ENCODE results near the gene SLC25A44.
A peak's percentile ranks its signal among the peaks of the same experiment; 100 is the strongest.
"Not testable (repeated sequence)": the region's sequence is repeated elsewhere in the genome, so short reads cannot be mapped to it uniquely, and the experiment has no call there.

SLC25A44 gene

GRCh38 chr1:156204686-156205085 lies 10.8 kb downstream of the SLC25A44 start:
- DNase-seq (ENCODE audit: low spot score) = no peak

GRCh38 chr1:156211243-156211642 lies 17.3 kb downstream of the SLC25A44 start:
- no peak for DNase-seq (ENCODE audit: low spot score)

GRCh38 chr1:156212130-156212529 lies 18.2 kb downstream of the SLC25A44 start:
- DNase-seq (ENCODE audit: low spot score) = no peak

GRCh38 chr1:156212833-156213643 lies 19.1 kb downstream of the SLC25A44 start, which contains the start of gene PMF1:
Gene PMF1 (plus strand): TSS chr1:156213007. CDS start chr1:156213016, 9 bp downstream.
- DNase-seq (ENCODE audit: low spot score) = peak; percentile 98

- DNase-seq (ENCODE audit: low spot score) = no peak
Observed at GRCh38 chr1:156213644-156213966, 19.7 kb downstream of the SLC25A44 start.

GRCh38 chr1:156214024-156214748 lies 20.3 kb downstream of the SLC25A44 start:
- DNase-seq (ENCODE audit: low spot score) = no peak

GRCh38 chr1:156216361-156217086 lies 22.6 kb downstream of the SLC25A44 start:
- not testable (repeated sequence) for DNase-seq (ENCODE audit: low spot score)

- DNase-seq (ENCODE audit: low spot score) = no peak
Observed at GRCh38 chr1:156217871-156218270, 24.0 kb downstream of the SLC25A44 start.

GRCh38 chr1:156220226-156220625 lies 26.3 kb downstream of the SLC25A44 start:
- DNase-seq (ENCODE audit: low spot score) = no peak

GRCh38 chr1:156221986-156222692 lies 28.2 kb downstream of the SLC25A44 start:
- DNase-seq (ENCODE audit: low spot score) = no peak

- DNase-seq (ENCODE audit: low spot score) = no peak
Observed at GRCh38 chr1:156225677-156226014, 31.7 kb downstream of the SLC25A44 start.

GRCh38 chr1:156226116-156226538 lies 32.2 kb downstream of the SLC25A44 start:
- no peak for DNase-seq (ENCODE audit: low spot score)

GRCh38 chr1:156226782-156227181 lies 32.9 kb downstream of the SLC25A44 start:
- no peak for DNase-seq (ENCODE audit: low spot score)

- DNase-seq (ENCODE audit: low spot score) = peak; percentile 49
Observed at GRCh38 chr1:156228501-156228900, 34.6 kb downstream of the SLC25A44 start.

- no peak for DNase-seq (ENCODE audit: low spot score)
Observed at GRCh38 chr1:156229809-156230472, 36.0 kb downstream of the SLC25A44 start.

- no peak for DNase-seq (ENCODE audit: low spot score)
Observed at GRCh38 chr1:156230473-156230837, 36.6 kb downstream of the SLC25A44 start.

GRCh38 chr1:156232201-156232894 lies 38.4 kb downstream of the SLC25A44 start:
- no peak for DNase-seq (ENCODE audit: low spot score)

- DNase-seq (ENCODE audit: low spot score) = no peak
Observed at GRCh38 chr1:156233426-156234127, 39.7 kb downstream of the SLC25A44 start.

GRCh38 chr1:156236164-156236563 lies 42.3 kb downstream of the SLC25A44 start:
- no peak for DNase-seq (ENCODE audit: low spot score)

GRCh38 chr1:156238248-156238647 lies 44.3 kb downstream of the SLC25A44 start:
- no peak for DNase-seq (ENCODE audit: low spot score)
